Kidney (tissue), 14 donors: ENCODE data around the gene ARMC6. TPM values are rescaled to one million over a fixed set of nuclear protein-coding genes. Genes with fewer than 3 reads are reported as not detected.

Experiments
- DNase-seq, 5 donors: peaks; one replicate each; pipeline ENCODE4 v3.0.0-alpha.2; 2013 to 2020
- FAIRE-seq: peaks from 2 replicates; lab custom pipeline; 2012; peaks lifted over from hg19 to GRCh38; lab: Jason Lieb, UNC
- H3K27ac ChIP-seq, 2 donors: one replicate each; pipeline ENCODE4 v1.7.0; 2013; ENCODE audit warnings: low read depth in 2 of 2, low read length in 2 of 2, inconsistent platforms in 1 of 2
- H3K27me3 ChIP-seq: one replicate; pipeline ENCODE4 v1.7.1; 2013; ENCODE audit warnings: low read length, inconsistent platforms; ENCODE audit not compliant: control insufficient read depth, insufficient read depth
- H3K36me3 ChIP-seq, 3 donors: one replicate each; pipeline versions ENCODE4 v1.7.0 to v1.7.1; 2013; ENCODE audit warnings: low read length in 3 of 3, control low read depth in 1 of 3, inconsistent platforms in 1 of 3; ENCODE audit not compliant: insufficient read depth in 3 of 3, control insufficient read depth in 2 of 3
- H3K4me1 ChIP-seq, 3 donors: one replicate each; pipeline versions ENCODE4 v1.7.0 to v1.7.1; 2013; ENCODE audit warnings: low read length in 3 of 3, inconsistent platforms in 1 of 3, low read depth in 1 of 3; ENCODE audit not compliant: control insufficient read depth in 2 of 3, insufficient read depth in 2 of 3
- H3K4me3 ChIP-seq, 3 donors: one replicate each; pipeline versions ENCODE4 v1.7.0 to v1.8.1; 2013; ENCODE audit warnings: low read length in 3 of 3, control low read depth in 1 of 3, inconsistent platforms in 1 of 3
- H3K9ac ChIP-seq, 3 donors: one replicate each; pipeline versions ENCODE4 v1.7.0 to v1.7.1; 2013; ENCODE audit warnings: low read length in 3 of 3, control low read depth in 1 of 3, inconsistent platforms in 1 of 3
- H3K9me3 ChIP-seq, 3 donors: one replicate each; pipeline versions ENCODE4 v1.7.0 to v1.7.1; 2013; ENCODE audit warnings: low read length in 3 of 3, control low read depth in 1 of 3, inconsistent platforms in 1 of 3; ENCODE audit not compliant: control insufficient read depth in 2 of 3, insufficient read depth in 1 of 3
- intact Hi-C: fragments of 100-400 bp; cut with DNase I; formaldehyde crosslinking; loops from one replicate; pipeline ENCODE4 v1.11.1; 2022
- polyA plus RNA-seq: library from polyadenylated mRNA; stranded (reverse); fragments of 350-450 nt; fragmentation: Illumina TruSeq; extraction: RNeasy Lipid Tissue Mini Kit (QIAGEN cat#74804); gene quantifications from one replicate; pipeline ENCODE4 v1.2.3, GENCODE V29; 2014; ENCODE audit warnings: low read depth, low replicate concordance; ENCODE audit not compliant: insufficient read depth
- total RNA-seq: library from RNA; stranded (reverse); fragmentation: NEBNext Ultra II Directional; extraction: Animal tissue kit (Norgen Biotek cat#: 25700); gene quantifications from one replicate; pipeline ENCODE4 v1.2.1, GENCODE V29; 2021
- TF ChIP-seq, protein P1 (sequence below): IDR thresholded peaks from 3 replicates; pipeline ENCODE4 v1.5.1; 2012; ENCODE audit warnings: mild to moderate bottlenecking, moderate library complexity, borderline replicate concordance; ENCODE audit not compliant: insufficient read depth; ENCODE audit errors: extremely low read depth
- donor health status: control.
- donor health status: control.
- donor health status: control.
- donor health status: control.
- donor health status: control.
- donor health status: DM: yes; HTN: yes; CAD: no.
- donor health status: Normal renal cell carcinoma (clear cell type).

The ARMC6 gene
- total and polyA plus RNA-seq, 2 donors from 2014 or later: 23.0 to 24.6 TPM

- H3K36me3 ChIP-seq: no peaks in the 10 kb centered on the region
- H3K27me3 ChIP-seq: no peaks in the 10 kb centered on the region
- TF ChIP-seq, protein P1, sequence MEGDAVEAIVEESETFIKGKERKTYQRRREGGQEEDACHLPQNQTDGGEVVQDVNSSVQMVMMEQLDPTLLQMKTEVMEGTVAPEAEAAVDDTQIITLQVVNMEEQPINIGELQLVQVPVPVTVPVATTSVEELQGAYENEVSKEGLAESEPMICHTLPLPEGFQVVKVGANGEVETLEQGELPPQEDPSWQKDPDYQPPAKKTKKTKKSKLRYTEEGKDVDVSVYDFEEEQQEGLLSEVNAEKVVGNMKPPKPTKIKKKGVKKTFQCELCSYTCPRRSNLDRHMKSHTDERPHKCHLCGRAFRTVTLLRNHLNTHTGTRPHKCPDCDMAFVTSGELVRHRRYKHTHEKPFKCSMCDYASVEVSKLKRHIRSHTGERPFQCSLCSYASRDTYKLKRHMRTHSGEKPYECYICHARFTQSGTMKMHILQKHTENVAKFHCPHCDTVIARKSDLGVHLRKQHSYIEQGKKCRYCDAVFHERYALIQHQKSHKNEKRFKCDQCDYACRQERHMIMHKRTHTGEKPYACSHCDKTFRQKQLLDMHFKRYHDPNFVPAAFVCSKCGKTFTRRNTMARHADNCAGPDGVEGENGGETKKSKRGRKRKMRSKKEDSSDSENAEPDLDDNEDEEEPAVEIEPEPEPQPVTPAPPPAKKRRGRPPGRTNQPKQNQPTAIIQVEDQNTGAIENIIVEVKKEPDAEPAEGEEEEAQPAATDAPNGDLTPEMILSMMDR: no peak
- peaks cover 0 to 7% (median 5%) of the 10 kb centered on the region in 3 donors for H3K4me1 ChIP-seq
- intact Hi-C loops: no loop called here
- no peak for FAIRE-seq
- DNase-seq: peak in 1 of 5 donors; percentile 77
- H3K27ac ChIP-seq: peak overlapping the region; percentile 6 to 49
- H3K9ac ChIP-seq: no peak overlapping the region
- no peak overlapping the region for H3K4me3 ChIP-seq
- H3K9me3 ChIP-seq: no peaks in the 10 kb centered on the region
These were observed 48.3 kb downstream of the ARMC6 start for GRCh38 chr19:19081642-19082151.

DNA sequence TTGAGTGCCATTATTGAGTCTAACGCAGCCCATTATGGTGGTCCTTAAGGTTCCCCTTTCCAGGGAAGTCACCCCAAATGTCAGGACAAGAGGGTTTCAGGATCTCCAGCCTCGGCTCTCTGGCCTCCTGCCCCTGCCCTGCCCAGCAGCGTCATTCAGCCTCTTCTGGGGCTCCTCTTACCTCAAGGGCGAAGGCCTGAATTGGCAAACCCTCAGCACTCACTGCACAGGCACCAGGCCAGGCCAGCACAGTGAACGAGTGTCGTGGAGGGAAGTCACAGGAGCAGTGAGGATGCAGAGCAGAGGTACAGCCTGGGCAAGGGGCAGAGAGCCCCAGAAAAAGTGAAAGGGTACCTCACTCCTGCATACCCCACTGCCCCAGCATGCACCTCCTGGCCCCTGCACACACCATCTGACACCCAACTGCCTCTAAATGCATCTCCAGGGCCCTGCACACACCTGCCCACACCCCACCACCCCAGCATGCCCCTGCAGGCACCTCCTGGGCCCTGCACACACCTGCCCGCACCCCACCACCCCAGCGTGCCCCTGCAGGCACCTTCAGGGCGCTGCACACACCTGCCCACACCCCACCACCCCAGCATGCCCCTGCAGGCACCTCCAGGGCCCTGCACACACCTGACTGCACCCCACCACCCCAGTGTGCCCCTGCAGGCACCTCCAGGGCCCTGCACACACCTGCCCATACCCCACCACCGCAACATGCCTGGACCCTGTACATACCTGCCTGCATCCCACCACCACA is 50.2 kb downstream of the ARMC6 start:
- TF ChIP-seq, protein P1: no peak
- no peak for DNase-seq
- H3K4me3 ChIP-seq: no peak overlapping the region
- FAIRE-seq: no peak
- H3K4me1 ChIP-seq: peaks cover 0 to 7% (median 5%) of the 10 kb centered on the region in 3 donors
- no peaks in the 10 kb centered on the region for H3K36me3 ChIP-seq
- intact Hi-C loops: no loop called here
- no peak overlapping the region for H3K9ac ChIP-seq
- H3K27me3 ChIP-seq: no peaks in the 10 kb centered on the region
- no peak overlapping the region for H3K27ac ChIP-seq
- H3K9me3 ChIP-seq: no peaks in the 10 kb centered on the region

GRCh38 chr19:19087676-19088075 is 54.3 kb downstream of the ARMC6 start:
- H3K4me3 ChIP-seq: no peak overlapping the region
- H3K36me3 ChIP-seq: no peaks in the 10 kb centered on the region
- H3K27me3 ChIP-seq: no peaks in the 10 kb centered on the region
- no peak for FAIRE-seq
- no peak overlapping the region for H3K9ac ChIP-seq
- no peaks in the 10 kb centered on the region for H3K9me3 ChIP-seq
- intact Hi-C loops: no loop called here
- no peak for DNase-seq
- H3K27ac ChIP-seq: no peak overlapping the region
- no peaks in the 10 kb centered on the region for H3K4me1 ChIP-seq
- TF ChIP-seq, protein P1: no peak
